ENCODE results near the gene OR2S2. TPM values are rescaled to one million over a fixed set of nuclear protein-coding genes. Genes with fewer than 3 reads are reported as not detected.

Gene OR2S2
- total and polyA plus RNA-seq, 2 experiments from 2014 or later, result not detected

DNA sequence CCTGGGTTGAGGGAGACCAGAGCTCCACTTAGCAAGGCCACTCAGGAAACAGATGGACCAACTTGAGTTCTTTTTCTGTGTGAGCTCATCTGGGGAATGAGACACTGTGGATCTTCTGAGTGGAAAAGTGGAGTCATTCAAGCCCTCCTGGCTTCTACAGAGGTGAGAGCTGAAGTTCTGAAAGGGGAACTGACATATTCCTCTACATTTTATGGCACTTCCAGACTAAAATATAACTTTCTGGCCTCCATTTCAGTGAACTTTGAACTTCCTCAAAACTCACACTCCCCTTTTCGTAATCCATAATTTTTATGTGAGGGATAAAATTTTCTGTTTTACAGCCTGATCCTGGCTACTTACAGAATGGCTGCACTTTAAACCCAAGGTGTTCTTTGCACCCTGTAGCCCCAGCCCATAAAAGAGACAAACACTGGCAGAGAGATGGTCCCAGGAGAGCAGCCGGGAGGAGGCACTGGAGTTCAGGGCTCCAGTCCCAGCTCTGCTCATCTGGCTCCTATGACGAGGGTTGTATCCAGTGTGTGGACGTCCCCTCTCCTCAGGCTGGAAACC is 37.8 kb downstream of the OR2S2 start:
- no peaks in the 10 kb centered on the region for H3K27me3 ChIP-seq
- no peaks in the 10 kb centered on the region for H3K36me3 ChIP-seq
- H3K4me3 ChIP-seq, result no peak overlapping the region
- no peak for DNase-seq (ENCODE audit: low read depth in 1 of 2, low spot score in 1 of 2)
- TF ChIP-seq, protein P1, sequence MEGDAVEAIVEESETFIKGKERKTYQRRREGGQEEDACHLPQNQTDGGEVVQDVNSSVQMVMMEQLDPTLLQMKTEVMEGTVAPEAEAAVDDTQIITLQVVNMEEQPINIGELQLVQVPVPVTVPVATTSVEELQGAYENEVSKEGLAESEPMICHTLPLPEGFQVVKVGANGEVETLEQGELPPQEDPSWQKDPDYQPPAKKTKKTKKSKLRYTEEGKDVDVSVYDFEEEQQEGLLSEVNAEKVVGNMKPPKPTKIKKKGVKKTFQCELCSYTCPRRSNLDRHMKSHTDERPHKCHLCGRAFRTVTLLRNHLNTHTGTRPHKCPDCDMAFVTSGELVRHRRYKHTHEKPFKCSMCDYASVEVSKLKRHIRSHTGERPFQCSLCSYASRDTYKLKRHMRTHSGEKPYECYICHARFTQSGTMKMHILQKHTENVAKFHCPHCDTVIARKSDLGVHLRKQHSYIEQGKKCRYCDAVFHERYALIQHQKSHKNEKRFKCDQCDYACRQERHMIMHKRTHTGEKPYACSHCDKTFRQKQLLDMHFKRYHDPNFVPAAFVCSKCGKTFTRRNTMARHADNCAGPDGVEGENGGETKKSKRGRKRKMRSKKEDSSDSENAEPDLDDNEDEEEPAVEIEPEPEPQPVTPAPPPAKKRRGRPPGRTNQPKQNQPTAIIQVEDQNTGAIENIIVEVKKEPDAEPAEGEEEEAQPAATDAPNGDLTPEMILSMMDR (IDR thresholded peaks at IDR 0.05; ENCODE audit: low read depth, low read length), result no peak
- H3K27ac ChIP-seq, result no peak overlapping the region
- no peaks in the 10 kb centered on the region for H3K9me3 ChIP-seq (ENCODE audit: low read depth)
- H3K4me1 ChIP-seq (ENCODE audit: low read depth), result no peaks in the 10 kb centered on the region

DNA sequence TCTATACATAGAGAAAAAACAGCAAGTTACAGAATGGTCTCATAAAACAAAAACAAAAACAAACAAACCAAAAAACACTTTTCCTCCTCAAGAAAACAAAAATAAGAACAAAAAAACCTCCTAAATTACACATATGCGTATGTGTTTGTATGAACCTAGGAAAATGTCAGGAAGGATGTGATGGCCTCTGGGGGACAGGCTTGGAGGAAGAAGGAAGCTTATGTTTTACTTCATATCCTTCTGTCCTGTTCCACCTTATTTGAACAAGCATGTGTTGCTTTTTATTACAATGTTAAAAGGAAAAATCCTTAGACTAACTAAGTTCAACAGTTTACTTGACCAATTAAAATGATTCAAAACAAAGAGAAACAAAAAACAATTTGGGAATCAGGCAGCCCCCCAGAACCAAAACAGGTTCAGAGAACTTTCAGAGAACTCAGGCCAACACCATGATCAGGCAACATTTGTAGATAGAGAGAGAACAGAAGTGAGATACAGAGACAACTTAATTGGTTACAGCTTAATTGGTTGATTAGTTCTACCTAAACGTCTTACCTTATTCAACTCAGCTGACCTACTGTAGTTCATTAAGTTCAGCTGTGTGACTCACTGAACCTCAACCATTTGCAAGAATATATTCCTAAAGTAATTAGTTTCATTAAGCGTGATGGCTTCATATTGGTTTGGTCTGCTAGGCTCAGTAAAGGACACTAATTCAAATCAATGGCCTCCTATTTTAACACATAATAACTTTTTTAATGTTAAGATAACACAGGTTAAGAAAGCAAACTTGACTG is 38.5 kb downstream of the OR2S2 start:
- Histone ChIP-seq H3K27me3 (no peaks in the 10 kb centered on the region), H3K9me3 (ENCODE audit: low read depth) (no peaks in the 10 kb centered on the region), H3K36me3 (no peaks in the 10 kb centered on the region), H3K27ac (no peak overlapping the region), H3K4me1 (ENCODE audit: low read depth) (peaks cover 3% of the 10 kb centered on the region), H3K4me3 (no peak overlapping the region)
- TF ChIP-seq, protein P1 (IDR thresholded peaks at IDR 0.05; ENCODE audit: low read depth, low read length), result no peak
- no peak for DNase-seq (ENCODE audit: low read depth in 1 of 2, low spot score in 1 of 2)

DNA sequence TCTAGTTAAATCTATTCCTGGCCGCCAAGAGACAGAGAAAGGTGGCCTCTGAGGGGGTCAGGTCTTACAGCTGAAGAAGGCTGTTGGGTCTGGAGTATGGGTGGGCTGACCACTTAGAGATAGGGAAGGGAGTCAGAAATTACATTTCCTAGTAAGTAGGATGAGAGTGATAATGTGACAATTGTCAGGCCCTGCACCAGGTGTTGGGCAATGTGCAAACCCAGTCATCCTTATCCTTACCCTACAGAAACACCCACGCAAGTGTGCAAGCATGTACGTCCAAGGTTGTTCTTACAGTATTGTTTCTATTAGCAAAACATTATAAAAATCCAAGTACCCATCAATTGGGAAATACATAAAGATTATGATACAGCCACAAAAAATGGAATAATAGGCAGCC is 39.2 kb downstream of the OR2S2 start:
- Histone ChIP-seq H3K27ac (peak overlapping the region; percentile 43), H3K4me1 (ENCODE audit: low read depth) (peaks cover 4% of the 10 kb centered on the region), H3K4me3 (no peak overlapping the region), H3K27me3 (no peaks in the 10 kb centered on the region), H3K9me3 (ENCODE audit: low read depth) (no peaks in the 10 kb centered on the region), H3K36me3 (no peaks in the 10 kb centered on the region)
- no peak for DNase-seq (ENCODE audit: low read depth in 1 of 2, low spot score in 1 of 2)
- TF ChIP-seq, protein P1 (IDR thresholded peaks at IDR 0.05; ENCODE audit: low read depth, low read length), result no peak

DNA sequence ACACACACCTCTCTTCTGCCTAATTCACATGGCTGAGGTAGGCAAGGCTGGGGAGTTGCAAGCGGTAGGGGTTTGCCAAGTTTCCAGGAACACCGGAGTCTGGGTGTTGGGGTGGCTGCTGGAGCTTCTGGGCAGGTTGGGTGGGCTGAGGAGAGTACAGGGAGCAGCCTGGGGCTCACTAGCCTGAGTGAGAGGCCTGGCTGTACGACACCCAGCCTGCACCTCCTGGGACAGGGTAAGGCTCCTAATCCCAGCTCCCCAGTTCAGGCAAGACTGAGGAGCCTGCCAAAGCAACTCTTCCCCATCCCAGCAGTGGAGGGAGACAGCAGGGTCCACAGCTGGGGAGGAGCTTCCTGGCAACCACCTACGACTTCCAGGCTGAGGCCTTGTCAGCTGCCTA is 40.7 kb downstream of the OR2S2 start:
- no peaks in the 10 kb centered on the region for H3K36me3 ChIP-seq
- H3K9me3 ChIP-seq (ENCODE audit: low read depth), result no peaks in the 10 kb centered on the region
- H3K4me3 ChIP-seq, result no peak overlapping the region
- no peak overlapping the region for H3K27ac ChIP-seq
- no peak for DNase-seq (ENCODE audit: low read depth in 1 of 2, low spot score in 1 of 2)
- no peaks in the 10 kb centered on the region for H3K27me3 ChIP-seq
- H3K4me1 ChIP-seq (ENCODE audit: low read depth), result peaks cover 4% of the 10 kb centered on the region
- TF ChIP-seq, protein P1 (IDR thresholded peaks at IDR 0.05; ENCODE audit: low read depth, low read length), result no peak

DNA sequence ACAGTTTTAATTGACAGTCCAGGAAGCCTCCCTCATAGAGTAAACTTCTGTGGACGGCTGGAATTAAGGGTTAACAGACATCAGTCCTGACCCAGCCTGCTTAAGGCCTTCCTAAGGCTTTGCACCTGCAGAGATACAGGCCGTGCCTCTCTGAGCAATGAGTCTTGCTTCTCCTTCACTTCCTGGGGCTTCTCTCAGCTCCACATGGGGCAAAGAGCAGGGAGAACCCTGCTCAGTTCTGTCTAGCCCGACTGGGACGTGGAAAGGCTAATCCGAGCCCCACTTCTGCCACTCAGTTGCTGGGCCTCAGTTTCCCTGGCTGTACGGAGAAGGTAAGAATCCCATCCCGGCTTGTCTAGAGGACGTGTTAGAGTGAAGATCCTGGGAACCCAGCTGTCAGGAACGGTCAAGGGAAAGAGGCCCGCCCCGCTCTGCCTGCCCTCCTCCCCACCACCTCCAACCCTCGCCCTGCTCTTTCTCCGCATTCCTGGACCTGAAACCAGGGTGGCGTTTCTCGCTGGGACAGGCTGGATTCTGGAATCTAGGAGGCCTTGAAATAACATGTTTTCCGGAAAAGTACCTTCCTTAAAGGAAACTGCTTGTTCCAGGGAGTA is 42.2 kb downstream of the OR2S2 start:
- no peak for DNase-seq (ENCODE audit: low read depth in 1 of 2, low spot score in 1 of 2)
- no peak overlapping the region for H3K27ac ChIP-seq
- H3K4me1 ChIP-seq (ENCODE audit: low read depth), result peaks cover 4% of the 10 kb centered on the region
- H3K27me3 ChIP-seq, result no peaks in the 10 kb centered on the region
- no peak overlapping the region for H3K4me3 ChIP-seq
- H3K36me3 ChIP-seq, result no peaks in the 10 kb centered on the region
- no peaks in the 10 kb centered on the region for H3K9me3 ChIP-seq (ENCODE audit: low read depth)
- TF ChIP-seq, protein P1 (IDR thresholded peaks at IDR 0.05; ENCODE audit: low read depth, low read length), result no peak
